IPS-15b (cell line): ENCODE measurements around the gene KIFAP3.
A peak's percentile ranks its signal among the peaks of the same experiment; 100 is the strongest.
"Not testable (repeated sequence)": the region's sequence is repeated elsewhere in the genome, so short reads cannot be mapped to it uniquely, and the experiment has no call there.

Source experiments
- H3K27me3 ChIP-seq: one replicate; pipeline ENCODE4 v1.6.1; 2013; ENCODE audit warnings: low read length; ENCODE audit not compliant: control insufficient read depth, insufficient read depth
- H3K36me3 ChIP-seq: one replicate; pipeline ENCODE4 v1.6.1; 2013; ENCODE audit warnings: low read length; ENCODE audit not compliant: control insufficient read depth, insufficient read depth
- H3K4me1 ChIP-seq: one replicate; pipeline ENCODE4 v1.6.1; 2013; ENCODE audit warnings: mild to moderate bottlenecking, low read length; ENCODE audit not compliant: control insufficient read depth, insufficient read depth
- H3K4me3 ChIP-seq: one replicate; pipeline ENCODE4 v1.5.1; 2013; ENCODE audit warnings: low read depth, low read length
- H3K9ac ChIP-seq: one replicate; pipeline ENCODE4 v1.6.1; 2013; ENCODE audit warnings: low read depth, mild to moderate bottlenecking, low read length
- H3K9me3 ChIP-seq: one replicate; pipeline ENCODE4 v1.6.1; 2013; ENCODE audit warnings: mild to moderate bottlenecking, low read length; ENCODE audit not compliant: control insufficient read depth, insufficient read depth

Gene KIFAP3

DNA sequence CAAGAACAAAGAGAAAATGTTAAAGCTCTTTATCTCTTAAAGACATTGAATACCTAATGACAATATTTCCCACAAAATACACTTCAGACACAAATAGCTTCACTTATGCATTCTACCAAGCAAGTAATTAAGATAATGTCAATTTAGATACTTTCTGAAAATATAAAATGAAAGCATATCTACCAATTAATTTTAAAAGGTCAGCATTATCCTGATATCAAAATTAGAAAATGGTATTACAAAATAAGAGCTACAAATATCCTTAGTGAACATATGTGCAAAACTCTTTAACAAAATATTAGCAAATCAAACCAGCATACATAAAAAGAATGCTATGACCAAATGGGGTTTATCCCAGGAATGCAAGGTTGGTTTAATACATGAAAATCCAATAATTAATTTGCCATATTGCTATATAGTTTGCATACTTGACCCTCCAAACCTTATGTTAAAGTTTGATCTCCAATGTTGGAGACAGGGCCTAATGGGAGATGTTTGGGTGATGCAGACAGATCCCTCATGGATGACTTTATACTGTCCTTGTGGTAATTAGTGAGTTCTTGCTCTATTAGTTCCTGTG is 4.2 kb upstream of the KIFAP3 start:
- no peak overlapping the region for H3K9ac ChIP-seq
- no peaks in the 10 kb centered on the region for H3K36me3 ChIP-seq
- no peaks in the 10 kb centered on the region for H3K9me3 ChIP-seq
- H3K27me3 ChIP-seq, result no peaks in the 10 kb centered on the region
- no peaks in the 10 kb centered on the region for H3K4me1 ChIP-seq
- H3K4me3 ChIP-seq, result no peak overlapping the region

DNA sequence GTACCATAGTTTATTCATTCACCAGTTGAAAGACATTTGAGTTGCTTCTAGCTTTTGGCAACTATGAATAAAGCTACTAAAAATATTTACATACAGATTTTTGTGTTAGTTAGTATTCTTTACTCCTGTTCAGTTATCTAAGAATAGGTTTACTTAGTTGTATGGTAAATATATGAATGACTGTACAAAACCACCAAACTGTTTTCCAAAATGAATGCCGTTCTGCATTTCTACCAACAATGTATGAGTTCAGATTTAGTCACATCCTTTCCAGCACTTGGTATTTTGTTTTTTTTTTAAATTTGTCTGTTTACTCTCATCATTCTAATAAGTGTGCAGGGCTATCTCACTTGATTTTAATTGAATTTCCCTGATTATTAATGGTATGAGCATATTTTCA is 3.4 kb upstream of the KIFAP3 start:
- Histone ChIP-seq H3K36me3 (no peaks in the 10 kb centered on the region), H3K4me1 (no peaks in the 10 kb centered on the region), H3K27me3 (no peaks in the 10 kb centered on the region), H3K9me3 (no peaks in the 10 kb centered on the region), H3K9ac (no peak overlapping the region), H3K4me3 (no peak overlapping the region)

DNA sequence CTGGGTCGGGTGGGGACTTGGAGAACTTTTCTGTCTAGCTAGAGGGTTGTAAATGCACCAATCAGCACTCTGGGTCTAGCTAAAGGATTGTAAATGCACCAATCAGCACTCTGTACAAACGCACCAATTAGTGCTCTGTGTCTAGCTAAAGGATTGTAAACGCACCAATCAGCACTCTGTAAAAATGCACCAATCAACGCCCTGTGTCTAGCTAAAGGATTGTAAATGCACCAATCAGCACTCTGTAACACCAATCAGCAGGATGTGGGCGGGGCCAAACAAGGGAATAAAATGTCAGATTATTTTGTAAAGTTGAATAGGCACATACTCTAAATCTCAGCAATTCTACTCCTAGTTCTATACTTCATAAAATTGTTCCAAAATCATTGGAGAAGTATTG is 2.5 kb upstream of the KIFAP3 start:
- H3K36me3 ChIP-seq, H3K9me3 ChIP-seq, H3K4me1 ChIP-seq, H3K27me3 ChIP-seq, H3K4me3 ChIP-seq, H3K9ac ChIP-seq: not testable (repeated sequence)

DNA sequence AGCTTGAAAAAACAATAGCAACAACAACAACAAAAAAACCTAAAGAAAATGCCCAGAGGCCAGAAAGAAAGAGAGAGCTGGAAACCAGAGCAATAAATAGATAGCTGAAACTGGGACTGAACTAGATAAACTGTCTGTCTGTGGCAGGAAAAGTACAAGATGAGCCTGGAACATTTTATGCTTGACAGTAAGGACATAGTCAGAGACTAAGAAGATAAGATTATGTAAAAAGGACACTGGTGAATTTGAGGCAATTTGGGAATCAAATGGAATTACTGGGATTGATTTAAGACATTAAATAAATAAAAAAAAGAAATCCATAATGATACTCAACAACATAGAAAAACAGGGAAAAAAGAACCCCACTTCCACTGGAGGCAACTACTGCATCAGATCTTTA is 1.7 kb upstream of the KIFAP3 start:
- Histone ChIP-seq H3K4me1 (no peaks in the 10 kb centered on the region), H3K9me3 (no peaks in the 10 kb centered on the region), H3K4me3 (no peak overlapping the region), H3K27me3 (no peaks in the 10 kb centered on the region), H3K36me3 (no peaks in the 10 kb centered on the region), H3K9ac (no peak overlapping the region)

DNA sequence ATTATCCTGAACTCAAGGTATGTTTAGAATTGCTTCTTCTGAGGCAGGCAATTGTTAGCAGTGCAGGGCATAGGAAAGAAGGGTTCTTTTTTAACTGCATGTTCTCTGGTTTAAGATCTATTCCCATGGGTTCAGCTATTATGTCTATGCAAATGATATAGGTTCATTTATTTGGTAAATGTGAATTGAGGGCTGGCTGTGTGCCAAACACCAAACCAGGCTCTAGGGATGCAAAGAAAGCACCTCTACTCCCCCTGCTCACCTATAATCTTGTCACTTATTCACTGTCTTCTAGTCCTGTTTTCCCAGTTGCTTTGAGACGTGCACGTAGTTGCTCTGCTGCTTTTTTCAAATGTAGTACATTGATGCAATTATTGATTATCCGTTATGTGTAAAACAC is 691 bp upstream of the KIFAP3 start:
- no peaks in the 10 kb centered on the region for H3K27me3 ChIP-seq
- no peaks in the 10 kb centered on the region for H3K36me3 ChIP-seq
- no peaks in the 10 kb centered on the region for H3K4me1 ChIP-seq
- no peaks in the 10 kb centered on the region for H3K9me3 ChIP-seq
- H3K9ac ChIP-seq, result no peak overlapping the region
- H3K4me3 ChIP-seq, result peak overlapping the region; percentile 48

DNA sequence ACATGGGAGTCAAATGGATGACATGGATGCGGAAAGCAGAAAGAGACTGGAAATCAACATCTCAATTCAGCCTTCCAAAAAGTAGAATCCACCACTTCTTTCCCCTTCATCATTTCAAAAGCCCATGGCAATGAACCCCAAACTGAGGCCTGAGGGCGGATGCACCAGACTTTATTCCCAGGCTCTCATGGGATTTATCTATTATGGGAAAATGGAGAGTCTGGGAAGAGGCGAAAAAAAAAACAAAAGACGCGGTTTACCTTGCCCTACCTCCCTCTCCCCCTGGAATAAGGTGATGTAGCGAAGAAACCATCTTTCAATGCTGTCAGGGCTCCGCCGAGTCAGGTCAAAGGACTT is 624 bp downstream of the KIFAP3 start:
- Histone ChIP-seq H3K4me1 (no peaks in the 10 kb centered on the region), H3K27me3 (no peaks in the 10 kb centered on the region), H3K4me3 (peak overlapping the region; percentile 86), H3K9ac (peak overlapping the region; percentile 48), H3K36me3 (no peaks in the 10 kb centered on the region), H3K9me3 (no peaks in the 10 kb centered on the region)

DNA sequence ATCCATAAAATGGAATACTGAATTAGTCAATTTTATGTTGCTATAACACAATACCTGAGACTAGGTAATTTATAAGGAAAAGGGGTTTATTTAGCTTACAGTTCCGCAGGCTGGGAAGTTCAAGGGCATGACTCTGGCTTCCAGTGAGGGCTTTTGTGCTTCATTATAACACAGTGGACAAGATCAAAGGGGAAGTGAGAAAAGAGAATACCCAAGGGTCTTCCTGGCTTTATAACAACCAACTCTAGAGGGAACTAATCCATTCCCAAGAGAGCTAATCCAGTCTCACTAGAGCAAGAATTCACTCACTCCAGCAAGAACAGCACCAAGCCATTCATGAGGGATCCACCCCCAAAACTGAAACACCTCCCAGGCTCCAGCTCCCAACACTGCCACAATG is 3.1 kb downstream of the KIFAP3 start:
- H3K4me1 ChIP-seq, result no peaks in the 10 kb centered on the region
- H3K27me3 ChIP-seq, result no peaks in the 10 kb centered on the region
- H3K36me3 ChIP-seq, result no peaks in the 10 kb centered on the region
- no peaks in the 10 kb centered on the region for H3K9me3 ChIP-seq
- H3K9ac ChIP-seq, result no peak overlapping the region
- no peak overlapping the region for H3K4me3 ChIP-seq

DNA sequence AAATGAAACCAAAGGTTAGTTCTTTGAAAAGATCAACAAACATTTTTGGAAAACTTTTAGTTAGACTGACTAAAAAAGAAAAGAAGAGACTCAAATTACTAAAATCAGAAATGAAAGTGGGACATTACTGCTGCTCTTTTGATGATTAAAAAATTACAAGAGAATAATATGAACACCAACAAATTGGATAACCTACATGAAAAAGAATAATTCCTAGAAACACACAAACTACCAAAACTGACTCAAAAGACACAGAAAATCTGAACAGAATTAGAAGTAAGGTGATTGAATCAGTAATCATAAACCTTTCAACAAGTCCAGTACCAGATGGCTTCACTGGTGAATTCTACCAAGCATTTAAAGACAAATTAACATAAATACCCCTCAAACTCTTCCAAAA is 5.6 kb downstream of the KIFAP3 start:
- H3K4me1 ChIP-seq, result no peaks in the 10 kb centered on the region
- no peaks in the 10 kb centered on the region for H3K36me3 ChIP-seq
- H3K9ac ChIP-seq, result no peak overlapping the region
- no peaks in the 10 kb centered on the region for H3K27me3 ChIP-seq
- H3K9me3 ChIP-seq, result no peaks in the 10 kb centered on the region
- no peak overlapping the region for H3K4me3 ChIP-seq

DNA sequence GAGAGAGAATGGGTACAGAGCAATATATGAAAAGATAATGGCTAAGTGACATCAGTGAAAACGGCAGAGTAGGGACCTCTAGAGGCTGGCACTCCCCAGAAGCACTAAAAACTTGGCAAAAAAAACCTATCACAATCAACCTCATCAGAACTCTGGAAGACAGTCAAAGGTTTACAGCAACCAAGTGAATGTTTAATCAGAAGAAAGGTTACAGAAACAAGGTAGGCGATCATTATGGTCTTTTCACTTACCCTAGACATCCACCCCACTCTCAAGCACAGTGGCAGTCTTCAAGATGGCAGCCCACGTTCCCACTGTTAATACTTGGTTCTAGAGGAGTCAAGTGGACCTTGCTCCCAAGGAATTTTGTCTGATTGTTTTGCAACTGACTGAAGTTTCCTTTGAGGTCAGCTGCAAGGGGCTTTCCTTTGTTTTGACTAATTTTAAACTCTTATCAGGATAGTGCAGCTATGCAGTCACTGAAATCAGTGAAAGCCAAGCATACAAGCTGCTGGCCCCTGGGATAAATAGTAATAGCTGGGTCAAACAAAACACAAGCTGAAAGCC is 7.2 kb downstream of the KIFAP3 start:
- Histone ChIP-seq H3K36me3 (no peaks in the 10 kb centered on the region), H3K27me3 (no peaks in the 10 kb centered on the region), H3K4me3 (no peak overlapping the region), H3K4me1 (no peaks in the 10 kb centered on the region), H3K9ac (no peak overlapping the region), H3K9me3 (no peaks in the 10 kb centered on the region)

DNA sequence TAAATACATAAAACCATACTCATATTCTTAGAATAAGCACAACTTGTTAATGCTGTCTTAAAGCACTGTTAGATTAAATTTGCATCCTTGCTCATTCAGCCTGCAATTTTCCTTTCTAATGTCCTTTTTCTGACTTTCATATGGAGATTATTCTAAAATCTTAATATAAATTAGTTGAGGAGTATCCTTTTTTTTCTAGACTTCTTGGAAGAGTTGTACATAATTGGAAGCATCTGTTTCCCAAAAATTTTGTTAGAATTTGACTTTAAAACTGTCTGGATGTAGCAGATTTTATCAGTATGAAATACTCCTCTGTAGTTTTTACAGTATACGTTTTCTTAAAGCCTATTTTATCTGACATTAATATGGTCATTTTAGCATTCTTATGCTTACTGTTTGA is 9.7 kb downstream of the KIFAP3 start:
- Histone ChIP-seq H3K36me3 (no peaks in the 10 kb centered on the region), H3K4me1 (no peaks in the 10 kb centered on the region), H3K4me3 (no peak overlapping the region), H3K9me3 (no peaks in the 10 kb centered on the region), H3K9ac (no peak overlapping the region), H3K27me3 (no peaks in the 10 kb centered on the region)

DNA sequence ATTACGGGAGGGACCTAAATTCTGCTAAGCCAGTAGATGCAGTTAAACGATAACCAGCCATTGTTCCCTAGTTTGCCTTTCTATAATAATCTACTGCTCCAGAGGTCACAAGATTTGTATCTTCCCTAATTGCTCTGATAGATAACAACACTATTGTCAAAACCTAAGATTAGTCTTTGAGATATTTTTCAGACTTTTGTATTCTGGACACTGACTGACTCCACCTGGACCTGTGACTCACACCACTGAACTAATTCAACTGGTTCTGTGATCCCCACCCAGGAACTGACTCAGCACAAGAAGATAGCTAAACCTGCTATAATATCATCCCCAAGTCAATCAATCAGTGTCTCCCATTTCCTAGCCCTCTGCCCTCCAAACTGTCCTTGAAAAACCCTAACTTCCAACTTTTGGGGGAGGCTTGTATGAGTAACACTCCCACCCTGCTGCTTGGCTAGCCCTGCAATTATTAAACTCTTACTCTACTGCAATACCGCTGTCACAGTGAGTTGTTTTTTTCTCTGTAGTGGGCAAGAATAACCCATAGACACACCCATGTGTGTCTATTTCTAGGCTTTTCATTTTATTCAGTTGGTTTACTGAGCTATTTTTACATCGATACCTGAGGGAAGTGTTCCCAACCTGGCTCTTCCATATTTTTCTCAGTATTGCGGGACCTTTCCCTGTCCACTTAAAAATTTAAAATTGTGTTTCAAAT is 11.2 kb downstream of the KIFAP3 start:
- no peak overlapping the region for H3K4me3 ChIP-seq
- H3K27me3 ChIP-seq, result no peaks in the 10 kb centered on the region
- H3K9ac ChIP-seq, result no peak overlapping the region

DNA sequence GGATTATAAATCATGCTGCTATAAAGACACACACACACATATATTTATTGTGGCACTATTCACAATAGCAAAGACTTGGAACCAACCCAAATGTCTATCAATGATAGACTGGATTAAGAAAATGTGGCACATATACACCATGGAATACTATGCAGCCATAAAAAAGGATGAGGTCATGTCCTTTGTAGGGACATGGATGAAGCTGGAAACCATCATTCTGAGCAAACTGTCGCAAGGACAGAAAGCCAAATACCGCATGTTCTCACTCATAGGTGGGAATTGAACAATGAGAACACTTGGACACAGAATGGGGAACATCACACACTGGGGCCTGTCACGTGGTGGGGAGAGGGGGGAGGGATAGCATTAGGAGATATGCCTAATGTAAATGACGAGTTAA is 12.8 kb downstream of the KIFAP3 start:
- H3K27me3 ChIP-seq, H3K4me3 ChIP-seq, H3K9me3 ChIP-seq: not testable (repeated sequence)

More for the DNA sequence above, 11.2 kb downstream of the KIFAP3 start:
- no peaks in the 10 kb centered on the region for H3K9me3 ChIP-seq
- H3K4me1 ChIP-seq, result no peaks in the 10 kb centered on the region
- no peaks in the 10 kb centered on the region for H3K36me3 ChIP-seq

More for the DNA sequence above, 12.8 kb downstream of the KIFAP3 start:
- H3K36me3 ChIP-seq, H3K4me1 ChIP-seq, H3K9ac ChIP-seq: not testable (repeated sequence)
